NCI-H510A treated with DMSO at 0.1 percent for 48 hours (cell line): Measurements from ENCODE around the gene GSDMA.
"Not testable (repeated sequence)": the region's sequence is repeated elsewhere in the genome, so short reads cannot be mapped to it uniquely, and the experiment has no call there.

Source experiments
- DNase-seq: peaks from one replicate; lab custom pipeline; 2025; lab: John Stamatoyannopoulos, UW

The GSDMA gene

DNA sequence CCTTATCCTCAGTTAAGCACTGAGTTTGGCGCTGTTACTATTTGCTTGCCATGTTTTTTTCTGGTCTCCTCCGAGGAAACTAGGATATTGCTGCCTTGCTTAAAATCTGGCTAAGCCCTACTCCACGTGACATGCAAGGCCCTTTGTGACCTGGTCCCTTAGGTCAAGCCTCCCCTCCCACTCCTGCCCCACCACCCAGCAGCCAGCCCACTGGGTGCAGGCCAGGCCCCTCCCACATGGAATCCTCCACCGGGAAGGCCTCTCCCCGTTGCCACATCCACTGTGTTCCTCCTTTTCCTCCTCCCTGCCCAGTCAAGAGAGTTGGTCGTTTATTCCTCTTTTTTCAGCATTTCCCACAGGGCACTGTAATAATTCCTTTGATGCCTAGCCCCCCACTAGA lies 34.0 kb downstream of the GSDMA start:
- DNase-seq: no peak

DNA sequence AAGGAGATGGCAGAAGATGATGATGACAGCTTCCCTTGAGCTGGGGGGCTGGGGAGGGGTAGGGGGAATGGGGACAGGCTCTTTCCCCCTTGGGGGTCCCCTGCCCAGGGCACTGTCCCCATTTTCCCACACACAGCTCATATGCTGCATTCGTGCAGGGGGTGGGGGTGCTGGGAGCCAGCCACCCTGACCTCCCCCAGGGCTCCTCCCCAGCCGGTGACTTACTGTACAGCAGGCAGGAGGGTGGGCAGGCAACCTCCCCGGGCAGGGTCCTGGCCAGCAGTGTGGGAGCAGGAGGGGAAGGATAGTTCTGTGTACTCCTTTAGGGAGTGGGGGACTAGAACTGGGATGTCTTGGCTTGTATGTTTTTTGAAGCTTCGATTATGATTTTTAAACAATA lies 34.7 kb downstream of the GSDMA start:
- no peak for DNase-seq

DNA sequence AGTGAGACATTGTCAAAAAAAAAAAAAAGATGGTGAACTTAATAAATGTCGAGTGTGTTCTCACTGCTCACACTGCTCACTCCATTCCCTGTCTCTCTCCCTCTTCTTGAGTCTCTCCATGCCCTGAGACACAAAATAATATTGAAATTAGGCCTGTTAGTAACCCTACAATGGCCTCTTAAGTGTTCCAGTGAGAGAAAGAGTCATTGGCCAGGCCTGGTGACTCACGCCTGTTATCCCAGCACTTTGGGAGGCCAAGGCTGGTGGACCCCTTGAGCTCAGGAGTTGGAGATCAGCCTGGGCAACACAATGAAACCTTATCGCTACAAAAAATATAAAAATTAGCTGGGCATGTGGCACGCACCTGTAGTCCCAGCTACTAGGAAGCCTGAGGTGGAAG lies 36.3 kb downstream of the GSDMA start:
- no peak for DNase-seq

DNA sequence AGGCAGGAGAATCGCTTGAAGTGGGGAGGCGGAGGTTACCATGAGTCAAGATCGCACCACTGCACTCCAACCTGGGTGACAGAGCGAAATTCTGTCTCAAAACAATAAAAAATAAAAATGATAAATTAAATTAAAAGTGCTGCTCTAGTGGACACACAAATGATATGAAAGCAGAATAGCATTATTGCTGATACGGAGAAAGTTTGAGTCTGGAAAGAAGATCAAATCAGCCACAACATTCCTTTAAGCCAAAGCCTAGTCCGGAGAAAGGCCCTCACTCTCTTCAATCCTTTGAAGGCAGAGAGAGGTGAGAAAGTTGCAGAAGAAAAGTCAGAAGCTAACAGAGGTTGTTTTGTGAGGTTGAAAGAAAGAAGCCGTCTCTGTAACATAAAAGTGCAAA lies 37.4 kb downstream of the GSDMA start:
- no peak for DNase-seq

DNA sequence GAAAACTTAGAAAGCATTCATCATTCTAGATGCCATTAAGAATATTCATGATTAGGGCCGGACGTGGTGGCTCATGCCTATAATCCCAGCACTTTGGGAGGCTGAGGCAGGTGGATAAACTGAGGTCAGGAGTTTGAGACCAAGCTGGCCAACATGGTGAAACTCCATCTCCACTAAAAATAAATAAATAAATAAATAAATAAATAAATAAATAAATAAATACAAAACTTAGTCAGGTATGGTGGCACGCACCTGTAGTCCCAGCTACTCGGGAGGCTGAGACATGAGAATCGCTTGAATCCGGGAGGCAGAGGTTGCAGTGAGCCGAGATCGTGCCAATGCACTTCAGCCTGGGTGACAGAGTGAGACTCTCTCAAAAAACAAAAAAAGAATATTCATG lies 38.5 kb downstream of the GSDMA start:
- not testable (repeated sequence) for DNase-seq

DNA sequence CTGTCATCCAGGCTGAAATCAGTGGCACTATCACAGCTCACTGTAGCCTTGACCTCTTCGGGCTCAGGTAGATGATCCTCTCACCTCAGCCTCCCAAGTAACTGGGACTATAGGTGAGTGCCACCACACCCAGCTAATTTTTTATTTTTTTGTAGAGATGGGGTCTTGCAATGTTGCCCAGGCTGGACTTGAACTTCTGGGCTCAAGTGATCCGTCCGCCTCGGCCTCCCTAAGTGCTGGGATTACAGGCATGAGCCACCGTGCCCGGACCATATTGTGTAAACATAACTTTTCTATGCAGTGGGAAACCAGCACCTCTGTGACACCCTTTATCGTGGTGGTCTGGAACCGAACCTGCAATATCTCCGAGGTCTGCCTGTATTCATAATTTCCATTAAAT lies 41.3 kb downstream of the GSDMA start:
- DNase-seq: no peak

DNA sequence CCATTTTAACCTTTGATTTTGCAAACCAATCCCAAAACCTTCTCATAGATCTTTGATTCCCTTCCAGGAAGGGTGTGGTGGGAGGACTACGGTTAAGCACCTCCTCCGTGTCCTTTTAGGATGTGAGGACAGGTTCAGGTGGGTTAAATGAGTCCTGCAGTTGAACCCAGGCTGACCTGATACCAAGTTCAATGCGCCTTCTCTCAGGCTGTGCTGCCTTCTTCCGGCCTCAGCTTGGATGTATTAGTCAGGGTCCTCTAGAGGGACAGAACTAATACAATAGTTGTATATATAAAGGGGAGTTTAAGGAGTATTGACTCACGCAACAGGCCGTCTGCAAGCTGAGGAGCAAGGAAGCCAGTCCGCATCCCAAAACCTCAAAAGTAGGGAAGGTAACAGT lies 41.9 kb downstream of the GSDMA start:
- no peak for DNase-seq

DNA sequence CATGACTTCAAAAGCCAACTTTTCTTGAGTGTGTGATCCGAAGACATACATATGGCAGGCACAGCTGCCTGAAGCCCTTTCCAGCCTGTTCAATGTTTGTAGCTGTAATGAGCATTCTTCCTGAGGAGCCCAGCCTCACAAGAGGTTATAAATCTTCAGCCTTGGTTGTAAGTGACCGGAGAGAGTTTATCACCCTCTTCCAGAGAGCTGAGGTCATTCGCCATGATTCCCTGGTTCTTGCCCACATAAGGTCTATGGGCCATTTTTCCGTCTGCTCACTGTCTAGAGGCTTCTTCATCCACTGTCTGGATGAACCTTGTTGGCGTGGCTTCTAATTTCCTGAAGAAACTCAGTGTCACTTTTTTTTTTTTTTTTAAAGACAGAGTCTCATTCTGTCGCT lies 42.7 kb downstream of the GSDMA start:
- DNase-seq: no peak

DNA sequence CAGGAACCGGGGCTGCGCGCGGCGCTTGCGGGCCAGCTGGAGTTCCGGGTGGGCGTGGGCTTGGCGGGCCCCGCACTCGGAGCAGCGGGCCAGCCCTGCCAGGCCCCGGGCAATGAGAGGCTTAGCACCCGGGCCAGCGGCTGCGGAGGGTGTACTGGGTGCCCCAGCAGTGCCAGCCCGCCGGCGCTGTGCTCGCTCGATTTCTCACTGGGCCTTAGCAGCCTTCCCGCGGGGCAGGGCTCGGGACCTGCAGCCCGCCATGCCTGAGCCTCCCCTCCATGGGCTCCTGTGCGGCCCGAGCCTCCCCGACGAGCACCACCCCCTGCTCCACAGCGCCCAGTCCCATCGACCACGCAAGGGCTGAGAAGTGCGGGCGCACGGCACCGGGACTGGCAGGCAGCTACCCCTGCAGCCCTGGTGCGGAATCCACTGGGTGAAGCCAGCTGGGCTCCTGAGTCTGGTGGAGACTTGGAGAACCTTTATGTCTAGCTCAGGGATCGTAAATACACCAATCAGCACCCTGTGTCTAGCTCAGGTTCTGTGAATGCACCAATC lies 48.2 kb downstream of the GSDMA start:
- not testable (repeated sequence) for DNase-seq

DNA sequence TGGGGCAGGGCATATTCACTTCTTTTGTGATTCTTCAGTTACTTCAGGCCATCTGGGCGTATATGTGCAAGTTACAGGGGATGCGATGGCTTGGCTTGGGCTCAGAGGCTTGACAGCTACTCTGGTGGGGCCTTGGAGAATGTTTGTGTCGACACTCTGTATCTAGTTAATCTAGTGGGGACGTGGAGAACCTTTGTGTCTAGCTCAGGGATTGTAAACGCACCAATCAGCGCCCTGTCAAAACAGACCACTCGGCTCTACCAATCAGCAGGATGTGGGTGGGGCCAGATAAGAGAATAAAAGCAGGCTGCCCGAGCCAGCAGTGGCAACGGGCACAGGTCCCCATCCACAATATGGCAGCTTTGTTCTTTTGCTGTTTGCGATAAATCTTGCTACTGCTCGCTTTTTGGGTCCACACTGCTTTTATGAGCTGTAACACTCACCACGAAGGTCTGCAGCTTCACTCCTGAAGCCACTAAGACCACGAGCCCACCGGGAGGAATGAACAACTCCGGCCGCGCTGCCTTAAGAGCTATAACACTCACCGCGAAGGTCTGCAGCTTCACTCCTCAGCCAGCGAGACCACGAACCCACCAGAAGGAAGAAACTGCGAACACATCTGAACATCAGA lies 49.3 kb downstream of the GSDMA start:
- not testable (repeated sequence) for DNase-seq

DNA sequence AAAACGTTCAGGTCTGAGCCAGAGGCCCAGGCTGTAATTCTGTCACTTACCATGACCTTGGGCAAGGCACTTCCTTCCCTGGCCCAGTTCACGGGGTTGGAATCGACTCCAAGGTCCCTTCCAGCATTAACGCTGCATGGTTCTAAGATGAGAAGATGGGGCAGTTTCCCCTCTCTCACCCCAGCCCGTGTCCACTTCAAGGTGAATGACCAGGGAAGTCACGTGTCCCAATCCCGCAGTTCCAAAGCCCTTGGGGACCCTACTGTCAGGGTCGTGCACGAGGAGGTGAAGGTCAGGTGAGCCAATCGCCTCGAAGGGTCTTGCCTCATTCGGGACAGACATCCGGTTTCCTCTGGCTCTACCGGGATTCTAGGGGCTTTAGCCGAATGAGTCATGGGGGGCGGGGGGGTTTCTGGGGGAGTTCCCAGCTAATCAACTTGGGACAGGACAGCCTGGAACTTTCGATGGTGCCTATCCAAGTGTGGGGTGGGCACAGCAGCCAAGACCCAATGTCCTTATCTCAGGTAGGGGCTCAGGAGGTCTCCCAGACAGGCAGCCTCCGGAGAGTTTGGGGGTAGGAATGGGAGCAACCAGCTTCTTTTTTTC lies 51.7 kb downstream of the GSDMA start:
- DNase-seq: no peak

DNA sequence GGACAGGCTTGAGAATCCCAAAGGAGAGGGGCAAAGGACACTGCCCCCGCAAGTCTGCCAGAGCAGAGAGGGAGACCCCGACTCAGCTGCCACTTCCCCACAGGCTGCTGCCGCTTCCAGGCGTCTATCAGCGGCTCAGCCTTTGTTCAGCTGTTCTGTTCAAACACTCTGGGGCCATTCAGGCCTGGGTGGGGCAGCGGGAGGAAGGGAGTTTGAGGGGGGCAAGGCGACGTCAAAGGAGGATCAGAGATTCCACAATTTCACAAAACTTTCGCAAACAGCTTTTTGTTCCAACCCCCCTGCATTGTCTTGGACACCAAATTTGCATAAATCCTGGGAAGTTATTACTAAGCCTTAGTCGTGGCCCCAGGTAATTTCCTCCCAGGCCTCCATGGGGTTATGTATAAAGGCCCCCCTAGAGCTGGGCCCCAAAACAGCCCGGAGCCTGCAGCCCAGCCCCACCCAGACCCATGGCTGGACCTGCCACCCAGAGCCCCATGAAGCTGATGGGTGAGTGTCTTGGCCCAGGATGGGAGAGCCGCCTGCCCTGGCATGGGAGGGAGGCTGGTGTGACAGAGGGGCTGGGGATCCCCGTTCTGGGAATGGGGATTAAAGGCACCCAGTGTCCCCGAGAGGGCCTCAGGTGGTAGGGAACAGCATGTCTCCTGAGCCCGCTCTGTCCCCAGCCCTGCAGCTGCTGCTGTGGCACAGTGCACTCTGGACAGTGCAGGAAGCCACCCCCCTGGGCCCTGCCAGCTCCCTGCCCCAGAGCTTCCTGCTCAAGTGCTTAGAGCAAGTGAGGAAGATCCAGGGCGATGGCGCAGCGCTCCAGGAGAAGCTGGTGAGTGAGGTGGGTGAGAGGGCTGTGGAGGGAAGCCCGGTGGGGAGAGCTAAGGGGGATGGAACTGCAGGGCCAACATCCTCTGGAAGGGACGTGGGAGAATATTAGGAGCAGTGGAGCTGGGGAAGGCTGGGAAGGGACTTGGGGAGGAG lies 52.5 kb downstream of the GSDMA start, which contains the start of gene CSF3:
CSF3 (plus strand) TSS at position 436 of the 993 bp plus-strand sequence; CDS start at position 471, 35 bp downstream.
- peak; percentile 50 for DNase-seq

DNA sequence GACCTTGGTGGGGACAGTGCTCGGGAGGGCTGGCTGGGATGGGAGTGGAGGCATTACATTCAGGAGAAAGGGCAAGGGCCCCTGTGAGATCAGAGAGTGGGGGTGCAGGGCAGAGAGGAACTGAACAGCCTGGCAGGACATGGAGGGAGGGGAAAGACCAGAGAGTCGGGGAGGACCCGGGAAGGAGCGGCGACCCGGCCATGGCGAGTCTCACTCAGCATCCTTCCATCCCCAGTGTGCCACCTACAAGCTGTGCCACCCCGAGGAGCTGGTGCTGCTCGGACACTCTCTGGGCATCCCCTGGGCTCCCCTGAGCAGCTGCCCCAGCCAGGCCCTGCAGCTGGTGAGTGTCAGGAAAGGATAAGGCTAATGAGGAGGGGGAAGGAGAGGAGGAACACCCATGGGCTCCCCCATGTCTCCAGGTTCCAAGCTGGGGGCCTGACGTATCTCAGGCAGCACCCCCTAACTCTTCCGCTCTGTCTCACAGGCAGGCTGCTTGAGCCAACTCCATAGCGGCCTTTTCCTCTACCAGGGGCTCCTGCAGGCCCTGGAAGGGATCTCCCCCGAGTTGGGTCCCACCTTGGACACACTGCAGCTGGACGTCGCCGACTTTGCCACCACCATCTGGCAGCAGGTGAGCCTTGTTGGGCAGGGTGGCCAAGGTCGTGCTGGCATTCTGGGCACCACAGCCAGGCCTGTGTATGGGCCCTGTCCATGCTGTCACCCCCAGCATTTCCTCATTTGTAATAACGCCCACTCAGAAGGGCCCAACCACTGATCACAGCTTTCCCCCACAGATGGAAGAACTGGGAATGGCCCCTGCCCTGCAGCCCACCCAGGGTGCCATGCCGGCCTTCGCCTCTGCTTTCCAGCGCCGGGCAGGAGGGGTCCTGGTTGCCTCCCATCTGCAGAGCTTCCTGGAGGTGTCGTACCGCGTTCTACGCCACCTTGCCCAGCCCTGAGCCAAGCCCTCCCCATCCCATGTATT lies 53.5 kb downstream of the GSDMA start:
- no peak for DNase-seq

DNA sequence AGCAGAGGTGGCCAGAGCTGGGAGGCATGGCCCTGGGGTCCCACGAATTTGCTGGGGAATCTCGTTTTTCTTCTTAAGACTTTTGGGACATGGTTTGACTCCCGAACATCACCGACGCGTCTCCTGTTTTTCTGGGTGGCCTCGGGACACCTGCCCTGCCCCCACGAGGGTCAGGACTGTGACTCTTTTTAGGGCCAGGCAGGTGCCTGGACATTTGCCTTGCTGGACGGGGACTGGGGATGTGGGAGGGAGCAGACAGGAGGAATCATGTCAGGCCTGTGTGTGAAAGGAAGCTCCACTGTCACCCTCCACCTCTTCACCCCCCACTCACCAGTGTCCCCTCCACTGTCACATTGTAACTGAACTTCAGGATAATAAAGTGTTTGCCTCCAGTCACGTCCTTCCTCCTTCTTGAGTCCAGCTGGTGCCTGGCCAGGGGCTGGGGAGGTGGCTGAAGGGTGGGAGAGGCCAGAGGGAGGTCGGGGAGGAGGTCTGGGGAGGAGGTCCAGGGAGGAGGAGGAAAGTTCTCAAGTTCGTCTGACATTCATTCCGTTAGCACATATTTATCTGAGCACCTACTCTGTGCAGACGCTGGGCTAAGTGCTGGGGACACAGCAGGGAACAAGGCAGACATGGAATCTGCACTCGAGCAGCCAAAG lies 54.7 kb downstream of the GSDMA start:
- DNase-seq: no peak

DNA sequence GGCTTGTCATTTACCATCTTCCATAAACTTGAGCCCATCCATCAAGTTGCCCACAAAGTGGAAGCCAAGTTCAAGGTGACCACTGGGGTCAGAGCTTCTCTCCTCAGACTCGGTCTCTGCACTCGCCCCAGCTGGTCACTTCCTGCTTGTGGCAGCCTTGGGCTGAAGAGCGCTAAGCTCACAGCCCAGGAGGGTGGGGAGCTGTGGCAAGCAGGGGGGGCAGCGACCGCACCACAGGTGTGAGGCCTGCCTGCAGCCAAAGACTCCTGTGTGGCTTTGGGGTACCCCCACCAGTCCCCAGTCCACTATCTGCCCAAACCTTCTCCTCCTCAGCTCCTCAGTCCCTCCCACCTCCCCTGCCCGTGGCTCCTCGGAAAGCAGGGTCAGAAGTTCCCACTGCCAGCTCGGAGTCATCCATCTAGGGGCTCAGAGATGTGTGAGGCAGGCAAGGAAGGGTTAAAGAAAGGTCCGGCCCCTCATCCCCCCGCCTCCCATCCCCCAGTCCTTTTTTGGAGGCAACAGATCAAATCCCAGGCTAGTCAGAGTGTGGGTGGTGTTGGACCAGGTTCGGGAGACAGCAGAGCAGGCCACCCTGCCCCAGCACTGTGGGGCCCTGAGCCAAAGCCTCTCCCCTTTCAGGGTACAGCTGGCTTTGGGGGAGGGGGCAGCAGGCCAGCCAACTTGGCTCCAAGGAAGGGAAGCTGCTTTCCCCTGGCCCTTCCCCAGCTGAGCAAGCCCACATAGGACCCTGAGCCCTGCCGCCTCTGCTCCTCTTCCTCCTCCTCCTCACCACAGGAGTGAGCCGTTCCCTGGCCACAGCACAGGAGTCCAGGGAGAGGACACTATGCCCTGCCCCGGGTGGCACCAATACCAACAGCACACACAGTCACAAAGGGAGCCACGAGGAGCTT lies 55.7 kb downstream of the GSDMA start:
- no peak for DNase-seq

DNA sequence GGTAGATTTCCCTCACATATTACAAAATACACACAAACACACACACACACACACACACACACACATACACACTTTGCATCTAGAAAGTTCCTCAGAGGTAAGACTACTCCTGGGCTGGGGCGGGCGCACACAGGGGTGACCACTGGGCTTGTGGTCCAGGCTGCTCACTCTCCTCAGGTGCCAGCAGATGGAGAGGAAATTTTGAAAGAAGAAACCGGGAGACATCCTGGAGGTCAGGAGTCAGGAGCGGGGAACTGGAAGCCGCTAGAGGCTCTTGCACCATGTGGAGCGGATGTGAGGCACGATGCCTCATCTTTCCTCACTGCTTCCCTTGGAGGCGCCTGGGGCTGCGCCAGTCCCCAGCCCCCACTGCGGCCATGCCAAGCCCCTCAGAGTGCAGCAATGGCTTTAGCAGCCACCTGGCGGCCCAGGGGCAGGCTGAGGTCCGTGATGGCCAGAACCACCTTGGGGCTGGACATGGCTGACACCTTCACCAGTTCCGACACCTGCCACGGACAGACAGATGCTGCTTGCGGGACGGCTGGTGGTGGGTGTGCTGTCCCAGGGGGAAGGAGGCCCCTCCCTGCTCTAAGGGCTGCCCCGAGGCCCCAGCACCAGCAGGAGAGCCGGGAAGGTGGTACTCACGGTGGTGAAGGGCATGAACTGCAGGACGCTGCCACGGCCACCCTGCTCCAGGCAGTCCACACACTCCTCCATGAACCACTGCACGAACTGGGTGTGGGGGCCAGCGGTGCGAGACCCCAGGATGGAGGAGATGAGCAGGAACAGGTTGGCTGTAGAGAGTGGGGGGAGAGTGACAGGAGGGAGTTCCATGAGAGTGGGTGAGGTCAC lies 56.6 kb downstream of the GSDMA start:
- DNase-seq: no peak

DNA sequence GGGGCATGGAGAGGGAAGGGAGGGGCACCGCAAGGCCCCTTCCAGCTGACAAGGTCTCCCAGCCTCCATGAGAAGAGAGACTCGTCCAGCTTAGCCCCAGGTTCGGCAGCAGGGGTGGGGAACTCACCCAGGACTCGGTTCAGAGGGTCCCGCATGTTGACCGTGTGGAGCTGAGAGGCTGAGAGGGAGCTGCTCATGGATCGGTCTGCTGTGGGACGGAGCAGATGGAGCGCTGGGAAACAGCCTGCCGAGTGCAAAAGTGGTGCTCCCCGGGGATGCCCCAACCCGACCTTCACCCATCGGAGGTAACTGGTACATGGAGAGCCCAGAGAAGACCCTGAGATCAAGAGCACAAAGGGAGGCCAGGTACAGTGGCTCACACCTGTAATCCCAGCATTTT lies 57.3 kb downstream of the GSDMA start:
- no peak for DNase-seq

DNA sequence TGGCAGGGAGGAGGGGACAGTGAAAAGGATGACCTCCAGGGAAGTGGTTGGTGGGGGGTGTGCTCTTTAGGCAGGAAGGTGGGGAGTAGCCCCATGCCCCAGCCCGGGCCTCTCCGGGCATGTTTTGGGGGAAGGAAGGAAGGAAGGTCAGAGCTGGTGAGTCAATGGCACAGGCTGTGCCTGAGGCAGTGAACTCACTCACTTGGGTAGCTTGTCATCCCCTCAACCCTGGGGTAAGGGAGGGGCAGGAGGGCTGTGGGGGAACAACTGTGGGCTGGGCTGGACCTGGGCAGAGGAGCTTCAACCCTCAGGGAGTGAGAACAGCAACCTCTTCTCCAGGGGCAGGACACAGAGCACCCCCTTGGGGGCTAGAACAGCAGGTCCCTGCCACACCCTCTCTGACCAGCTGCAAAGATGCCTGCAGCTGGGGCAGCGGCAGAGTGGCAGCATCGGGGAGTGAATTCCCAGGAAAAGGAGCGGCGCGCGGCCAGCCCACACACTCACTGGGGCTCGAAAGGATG lies 58.7 kb downstream of the GSDMA start:
- no peak for DNase-seq
